ENCODE data around the gene MUC5B. TPM values are rescaled to one million over a fixed set of nuclear protein-coding genes. Genes with fewer than 3 reads are reported as not detected.

The MUC5B gene
- total RNA-seq, 1 experiment from 2014 or later: not detected

GRCh38 chr11:1259076-1259461, 36.2 kb downstream of the MUC5B start:
- H3K27me3 Mint-ChIP-seq (ENCODE audit: insufficient read depth, unreplicated experiment): no peaks in the 10 kb centered on the region
- H3K27ac Mint-ChIP-seq (ENCODE audit: low read depth, unreplicated experiment): no peak overlapping the region
- H3K36me3 Mint-ChIP-seq (ENCODE audit: insufficient read depth, unreplicated experiment): no peaks in the 10 kb centered on the region
- intact Hi-C loops (cut with micrococcal nuclease): no loop called here
- no peaks in the 10 kb centered on the region for H3K9me3 Mint-ChIP-seq (ENCODE audit: unreplicated experiment)
- ChIA-PET POLR2A (interaction anchor here (0.6 kb wide), 1 partner anchor 9 kb away, joined by 3 read pairs; no protein-coding TSS in a partner anchor), CTCF (no interaction called here)
- H3K4me1 Mint-ChIP-seq (ENCODE audit: insufficient read depth, unreplicated experiment): peaks cover 5% of the 10 kb centered on the region
- TF ChIP-seq, protein P1, sequence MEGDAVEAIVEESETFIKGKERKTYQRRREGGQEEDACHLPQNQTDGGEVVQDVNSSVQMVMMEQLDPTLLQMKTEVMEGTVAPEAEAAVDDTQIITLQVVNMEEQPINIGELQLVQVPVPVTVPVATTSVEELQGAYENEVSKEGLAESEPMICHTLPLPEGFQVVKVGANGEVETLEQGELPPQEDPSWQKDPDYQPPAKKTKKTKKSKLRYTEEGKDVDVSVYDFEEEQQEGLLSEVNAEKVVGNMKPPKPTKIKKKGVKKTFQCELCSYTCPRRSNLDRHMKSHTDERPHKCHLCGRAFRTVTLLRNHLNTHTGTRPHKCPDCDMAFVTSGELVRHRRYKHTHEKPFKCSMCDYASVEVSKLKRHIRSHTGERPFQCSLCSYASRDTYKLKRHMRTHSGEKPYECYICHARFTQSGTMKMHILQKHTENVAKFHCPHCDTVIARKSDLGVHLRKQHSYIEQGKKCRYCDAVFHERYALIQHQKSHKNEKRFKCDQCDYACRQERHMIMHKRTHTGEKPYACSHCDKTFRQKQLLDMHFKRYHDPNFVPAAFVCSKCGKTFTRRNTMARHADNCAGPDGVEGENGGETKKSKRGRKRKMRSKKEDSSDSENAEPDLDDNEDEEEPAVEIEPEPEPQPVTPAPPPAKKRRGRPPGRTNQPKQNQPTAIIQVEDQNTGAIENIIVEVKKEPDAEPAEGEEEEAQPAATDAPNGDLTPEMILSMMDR (IDR thresholded peaks at IDR 0.05; ENCODE audit: unreplicated experiment): no peak
- no peak for DNase-seq (ENCODE audit: unreplicated experiment)
- no TSS peak for BruUV-seq (replicated peaks)
- no peak overlapping the region for H3K4me3 Mint-ChIP-seq (ENCODE audit: unreplicated experiment)

- H3K36me3 Mint-ChIP-seq (ENCODE audit: insufficient read depth, unreplicated experiment): no peaks in the 10 kb centered on the region
- ChIA-PET CTCF (no interaction called here), POLR2A (interaction anchor here (0.7 kb wide), 1 partner anchor 496 kb away, joined by 3 read pairs; no protein-coding TSS in a partner anchor)
- TF ChIP-seq, protein P1 (IDR thresholded peaks at IDR 0.05; ENCODE audit: unreplicated experiment): no peak
- no peaks in the 10 kb centered on the region for H3K27me3 Mint-ChIP-seq (ENCODE audit: insufficient read depth, unreplicated experiment)
- BruUV-seq (replicated peaks): no TSS peak
- intact Hi-C loops (cut with micrococcal nuclease): no loop called here
- DNase-seq (ENCODE audit: unreplicated experiment): no peak
- no peak overlapping the region for H3K27ac Mint-ChIP-seq (ENCODE audit: low read depth, unreplicated experiment)
- no peaks in the 10 kb centered on the region for H3K9me3 Mint-ChIP-seq (ENCODE audit: unreplicated experiment)
- peaks cover 9% of the 10 kb centered on the region for H3K4me1 Mint-ChIP-seq (ENCODE audit: insufficient read depth, unreplicated experiment)
- no peak overlapping the region for H3K4me3 Mint-ChIP-seq (ENCODE audit: unreplicated experiment)
Observed at GRCh38 chr11:1259561-1259960, 36.7 kb downstream of the MUC5B start.

DNA sequence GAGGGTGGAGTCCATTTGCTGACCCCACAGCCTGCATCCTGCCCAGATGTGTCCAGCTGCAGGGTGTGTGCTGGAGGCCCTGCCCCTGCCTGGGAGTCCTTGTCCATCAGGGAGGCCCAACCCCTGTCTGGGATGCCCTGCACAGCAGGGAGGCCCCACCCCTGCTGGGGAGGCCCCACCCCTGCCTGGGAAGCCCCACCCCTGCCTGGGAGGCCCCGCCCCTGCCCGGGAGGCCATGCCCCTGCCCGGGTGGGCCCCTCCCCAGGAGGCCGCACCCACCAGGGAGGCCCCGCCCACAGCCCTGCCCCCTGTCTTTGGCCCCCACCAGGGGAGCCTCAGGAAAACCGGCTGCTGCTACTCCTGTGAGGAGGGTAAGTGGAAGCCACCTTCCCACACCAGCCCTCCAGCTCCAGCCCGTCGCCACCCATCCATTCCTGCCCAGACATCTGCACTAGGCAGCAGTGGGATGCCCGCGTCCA, 37.2 kb downstream of the MUC5B start:
- Mint-ChIP-seq H3K4me3 (ENCODE audit: unreplicated experiment) (no peak overlapping the region), H3K27me3 (ENCODE audit: insufficient read depth, unreplicated experiment) (no peaks in the 10 kb centered on the region), H3K9me3 (ENCODE audit: unreplicated experiment) (no peaks in the 10 kb centered on the region), H3K36me3 (ENCODE audit: insufficient read depth, unreplicated experiment) (no peaks in the 10 kb centered on the region), H3K27ac (ENCODE audit: low read depth, unreplicated experiment) (no peak overlapping the region), H3K4me1 (ENCODE audit: insufficient read depth, unreplicated experiment) (peaks cover 10% of the 10 kb centered on the region)
- DNase-seq (ENCODE audit: unreplicated experiment): peak; percentile 43
- POLR2A ChIA-PET: interaction anchor here (0.7 kb wide), 1 partner anchor 495 kb away, joined by 3 read pairs; no protein-coding TSS in a partner anchor
- TF ChIP-seq, protein P1 (IDR thresholded peaks at IDR 0.05; ENCODE audit: unreplicated experiment): no peak
- intact Hi-C loops (cut with micrococcal nuclease): no loop called here
- CTCF ChIA-PET: interaction anchor here (0.9 kb wide), 1 partner anchor 9 kb away, joined by 3 read pairs; no protein-coding TSS in a partner anchor
- no TSS peak for BruUV-seq (replicated peaks)

DNA sequence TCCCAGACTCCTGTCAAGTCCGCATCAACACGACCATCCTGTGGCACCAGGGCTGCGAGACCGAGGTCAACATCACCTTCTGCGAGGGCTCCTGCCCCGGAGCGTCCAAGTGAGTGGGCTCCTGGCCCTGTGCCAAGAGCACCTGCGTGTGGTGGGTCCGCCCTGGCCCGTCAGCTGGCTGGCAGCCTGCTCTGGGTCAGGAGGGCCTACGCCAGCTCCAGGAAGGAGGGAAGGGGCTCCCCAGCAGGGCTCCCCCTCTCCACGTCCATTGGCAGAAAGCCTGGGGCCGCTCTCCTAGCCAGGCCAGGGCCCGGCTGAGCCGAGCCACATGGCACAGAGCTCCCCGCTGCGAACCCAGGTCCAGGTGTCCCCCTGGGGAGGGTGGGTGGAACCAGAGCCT, 37.8 kb downstream of the MUC5B start:
- no peak overlapping the region for H3K4me3 Mint-ChIP-seq (ENCODE audit: unreplicated experiment)
- no peaks in the 10 kb centered on the region for H3K9me3 Mint-ChIP-seq (ENCODE audit: unreplicated experiment)
- H3K4me1 Mint-ChIP-seq (ENCODE audit: insufficient read depth, unreplicated experiment): peaks cover 10% of the 10 kb centered on the region
- H3K36me3 Mint-ChIP-seq (ENCODE audit: insufficient read depth, unreplicated experiment): no peaks in the 10 kb centered on the region
- intact Hi-C loops (cut with micrococcal nuclease): no loop called here
- no peak overlapping the region for H3K27ac Mint-ChIP-seq (ENCODE audit: low read depth, unreplicated experiment)
- ChIA-PET CTCF (interaction anchor here (0.9 kb wide), 1 partner anchor 9 kb away, joined by 3 read pairs; no protein-coding TSS in a partner anchor), POLR2A (interaction anchor here (0.7 kb wide), 1 partner anchor 253 kb away, joined by 3 read pairs; no protein-coding TSS in a partner anchor)
- no peaks in the 10 kb centered on the region for H3K27me3 Mint-ChIP-seq (ENCODE audit: insufficient read depth, unreplicated experiment)
- BruUV-seq (replicated peaks): no TSS peak
- TF ChIP-seq, protein P1 (IDR thresholded peaks at IDR 0.05; ENCODE audit: unreplicated experiment): no peak
- no peak for DNase-seq (ENCODE audit: unreplicated experiment)

Data from MCF 10A (cell line).